ENCODE measurements around the gene DTD2.
"Not testable (repeated sequence)": the region's sequence is repeated elsewhere in the genome, so short reads cannot be mapped to it uniquely, and the experiment has no call there.

The DTD2 gene

DNA sequence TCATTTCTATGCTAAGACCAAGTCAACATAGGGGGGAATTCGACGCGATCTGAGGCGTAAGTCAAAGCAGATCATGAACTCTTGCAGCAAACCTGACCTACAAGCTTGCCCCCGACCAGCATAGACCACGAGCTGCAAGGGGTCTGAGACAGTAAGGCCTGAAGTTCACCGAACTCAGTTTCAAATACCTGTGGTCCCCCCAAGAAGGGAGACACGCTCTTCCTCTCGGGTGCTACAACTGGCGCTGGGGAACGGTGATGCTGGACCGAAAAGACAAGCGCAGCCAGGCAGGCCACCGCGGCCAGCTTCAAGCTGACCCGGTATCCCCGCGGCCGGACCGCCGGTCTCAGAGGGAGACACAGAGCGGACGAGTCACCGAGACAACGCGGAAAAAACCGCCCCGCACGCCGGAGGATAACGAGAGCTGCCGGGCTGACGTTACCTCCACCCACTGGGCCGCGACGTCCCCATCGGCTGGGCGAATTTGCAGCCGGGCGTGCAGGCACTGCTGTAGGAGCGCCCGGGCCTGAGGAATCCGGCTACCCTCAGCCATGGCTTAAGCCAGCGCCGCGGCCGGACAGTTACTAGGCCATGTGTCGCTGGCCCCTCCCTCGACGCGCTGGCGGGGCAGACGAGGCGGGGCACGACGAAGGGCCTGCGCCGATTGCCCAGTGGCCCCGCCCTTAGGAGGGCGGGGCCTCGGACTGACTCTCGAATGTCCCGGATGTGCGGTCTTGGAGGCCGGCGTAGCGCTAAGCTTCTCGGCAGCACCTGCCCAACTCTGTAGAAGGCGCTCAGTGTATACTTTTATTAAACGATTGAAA lies at the start of gene DTD2:
DTD2 (minus strand) TSS at position 666 of the 824 bp plus-strand sequence; CDS start at position 553, 113 bp downstream.
- peak; percentile 38 for FAIRE-seq
- peak; percentile 81 for TF ChIP-seq POLR2A (IDR thresholded peaks at IDR 0.05; ENCODE audit: low read depth, low read length)

DNA sequence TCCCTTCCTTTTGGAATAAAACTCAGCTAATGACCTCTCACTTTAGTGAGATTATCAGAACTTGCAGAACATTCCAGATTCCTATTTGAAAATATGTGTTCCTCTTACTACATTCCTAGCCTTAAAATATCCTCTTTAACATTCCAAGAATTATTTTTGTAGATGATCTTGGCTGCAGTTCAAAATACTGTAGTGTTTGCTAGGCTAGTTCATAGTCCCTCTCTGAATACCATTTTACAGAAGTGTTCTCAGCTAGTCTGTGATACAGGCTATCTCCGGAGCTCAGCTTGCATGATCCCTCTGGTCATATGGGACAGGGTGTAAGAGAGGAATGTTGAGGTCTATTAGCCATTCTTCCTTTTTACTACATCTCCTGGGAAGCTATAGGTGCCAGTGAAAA lies 48.1 kb upstream of the DTD2 start:
- FAIRE-seq = no peak
- no peak for TF ChIP-seq POLR2A (IDR thresholded peaks at IDR 0.05; ENCODE audit: low read depth, low read length)
- DNase-seq (ENCODE audit: insufficient read length, low spot score) = no peak

More for the DNA sequence above, at the start of gene DTD2:
- DNase-seq (ENCODE audit: insufficient read length, low spot score) = peak; percentile 65

DNA sequence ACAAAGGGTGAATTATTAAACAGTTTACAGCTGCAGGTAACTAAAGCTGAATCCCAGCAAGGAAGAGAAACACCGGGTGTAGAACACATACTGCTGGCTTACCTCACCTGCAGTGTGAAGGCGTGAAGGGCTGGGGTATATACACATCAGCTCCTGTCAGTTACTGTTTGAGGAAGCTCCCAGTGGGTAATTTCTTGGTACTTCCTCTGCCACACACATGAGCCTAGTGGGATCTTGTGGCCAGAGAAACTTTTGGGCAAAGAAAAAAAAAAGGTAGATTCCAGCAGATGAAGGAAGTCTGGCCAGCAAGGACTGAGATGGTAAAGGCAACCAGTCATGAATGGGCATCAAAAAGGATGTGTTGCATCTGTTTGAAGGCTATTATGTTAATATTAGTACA lies 44.6 kb upstream of the DTD2 start:
- no peak for DNase-seq (ENCODE audit: insufficient read length, low spot score)
- no peak for TF ChIP-seq POLR2A (IDR thresholded peaks at IDR 0.05; ENCODE audit: low read depth, low read length)
- FAIRE-seq = no peak

DNA sequence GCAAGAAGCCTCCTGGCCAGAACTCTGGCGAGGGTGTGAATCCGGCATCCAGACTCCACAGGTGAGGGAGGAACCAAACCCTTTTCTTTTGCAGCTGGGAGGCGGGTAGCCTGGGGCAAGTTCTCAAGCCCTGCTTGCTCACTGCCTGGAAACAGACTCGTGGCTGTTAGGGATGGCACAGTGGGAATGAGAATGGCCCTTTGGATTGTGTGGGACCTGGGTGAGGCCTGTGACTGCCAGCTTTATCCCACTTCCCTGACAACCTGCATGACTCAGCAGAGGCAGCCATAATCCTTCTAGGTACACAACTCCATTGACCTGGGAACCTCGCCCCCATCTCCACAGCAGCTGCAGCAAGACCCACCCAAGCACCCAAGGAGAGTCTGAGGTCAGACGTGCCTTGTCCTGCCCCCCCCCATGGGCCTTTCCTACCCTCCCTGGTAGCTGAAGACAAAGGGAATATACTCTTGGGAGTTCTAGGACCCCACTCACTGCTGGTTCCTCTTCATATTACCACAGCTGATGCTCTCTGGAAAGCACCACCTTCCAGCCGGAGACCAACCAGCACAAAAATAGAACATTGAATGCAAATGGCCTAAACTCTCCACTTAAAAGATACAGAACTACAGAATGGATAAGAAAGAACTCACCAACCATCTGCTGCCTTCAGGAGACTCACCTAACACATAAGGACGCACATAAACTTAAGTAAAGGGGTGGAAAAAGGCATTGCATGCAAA lies 35.6 kb upstream of the DTD2 start:
- no peak for FAIRE-seq
- TF ChIP-seq POLR2A (IDR thresholded peaks at IDR 0.05; ENCODE audit: low read depth, low read length) = no peak
- DNase-seq (ENCODE audit: insufficient read length, low spot score) = no peak

GRCh38 chr14:31489691-31490090 lies 32.4 kb upstream of the DTD2 start:
- no peak for TF ChIP-seq POLR2A (IDR thresholded peaks at IDR 0.05; ENCODE audit: low read depth, low read length)
- FAIRE-seq = no peak
- DNase-seq (ENCODE audit: insufficient read length, low spot score) = no peak

DNA sequence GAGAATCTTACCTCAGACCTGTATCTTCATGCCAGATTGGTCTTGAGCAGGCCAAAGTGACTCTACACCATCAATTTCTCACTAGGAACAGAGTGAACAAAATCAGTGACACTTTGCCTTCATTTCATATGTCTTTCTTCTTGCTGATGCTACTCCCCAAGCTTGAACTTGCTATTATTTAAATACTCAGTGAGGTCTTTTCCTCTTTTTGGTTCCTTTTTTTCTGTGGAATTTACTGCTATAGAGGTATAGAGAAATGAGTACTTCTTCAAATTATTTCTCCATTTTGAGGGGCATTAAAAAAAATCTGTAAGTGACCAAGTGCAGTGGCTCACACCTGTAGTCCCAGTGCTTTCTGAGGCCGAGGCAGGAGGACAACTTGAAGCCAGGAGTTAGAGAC lies 30.6 kb upstream of the DTD2 start, which contains the start of gene GPR33:
GPR33 (minus strand) TSS at position 154 of the 400 bp plus-strand sequence. CDS start 4,074 bp downstream, outside the sequence.
- no peak for TF ChIP-seq POLR2A (IDR thresholded peaks at IDR 0.05; ENCODE audit: low read depth, low read length)
- DNase-seq (ENCODE audit: insufficient read length, low spot score) = no peak
- FAIRE-seq = no peak

DNA sequence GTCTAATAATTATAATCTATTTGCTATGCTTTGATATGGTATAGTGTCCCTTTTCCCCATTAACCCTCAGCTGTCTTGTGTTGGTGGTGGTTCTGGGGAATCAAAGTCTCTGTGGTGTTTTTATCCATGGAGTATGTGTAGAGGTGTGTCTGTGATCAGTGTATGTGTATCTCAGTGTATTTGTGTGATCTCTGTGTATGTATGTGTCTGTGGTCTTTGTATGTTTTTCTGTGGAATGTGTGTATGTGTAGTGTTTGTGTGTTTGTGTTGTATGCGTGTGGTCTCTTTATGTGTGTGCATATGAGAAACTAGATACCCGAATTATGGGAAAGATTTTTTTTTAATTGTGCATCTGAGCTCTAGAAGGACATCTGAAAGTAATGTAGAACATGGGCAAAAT lies 29.5 kb upstream of the DTD2 start:
- FAIRE-seq = no peak
- TF ChIP-seq POLR2A (IDR thresholded peaks at IDR 0.05; ENCODE audit: low read depth, low read length) = no peak

GRCh38 chr14:31484754-31485153 lies 27.4 kb upstream of the DTD2 start:
- FAIRE-seq = no peak
- TF ChIP-seq POLR2A (IDR thresholded peaks at IDR 0.05; ENCODE audit: low read depth, low read length) = no peak
- DNase-seq (ENCODE audit: insufficient read length, low spot score) = no peak

More for the DNA sequence above, 29.5 kb upstream of the DTD2 start:
- no peak for DNase-seq (ENCODE audit: insufficient read length, low spot score)

DNA sequence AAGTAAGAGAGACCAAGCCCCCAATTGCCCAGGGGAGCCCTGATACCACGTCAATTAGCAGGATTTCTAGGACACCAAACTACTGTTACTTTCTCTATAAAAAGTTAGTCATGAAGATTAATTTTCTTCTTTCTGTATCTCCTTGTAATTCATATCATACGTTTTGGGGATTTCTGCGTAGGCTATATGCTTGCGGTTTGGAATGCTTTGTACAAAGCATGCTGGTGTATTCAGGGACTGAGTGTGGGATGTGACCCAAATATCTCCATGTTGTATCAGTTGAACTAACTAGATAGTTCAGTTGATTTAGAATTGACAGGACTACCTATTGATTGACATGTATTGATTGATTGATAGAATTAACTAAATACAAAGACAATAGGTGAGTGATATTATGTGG lies 22.9 kb upstream of the DTD2 start:
- FAIRE-seq (no peak), DNase-seq (ENCODE audit: insufficient read length, low spot score) (no peak)
- TF ChIP-seq POLR2A (IDR thresholded peaks at IDR 0.05; ENCODE audit: low read depth, low read length) = no peak

- no peak for FAIRE-seq
- no peak for DNase-seq (ENCODE audit: insufficient read length, low spot score)
Observed at GRCh38 chr14:31479027-31479426, 21.7 kb upstream of the DTD2 start.

GRCh38 chr14:31477248-31477647 lies 19.9 kb upstream of the DTD2 start:
- DNase-seq (ENCODE audit: insufficient read length, low spot score) (no peak), FAIRE-seq (no peak)
- no peak for TF ChIP-seq POLR2A (IDR thresholded peaks at IDR 0.05; ENCODE audit: low read depth, low read length)

More at GRCh38 chr14:31479027-31479426, 21.7 kb upstream of the DTD2 start:
- no peak for TF ChIP-seq POLR2A (IDR thresholded peaks at IDR 0.05; ENCODE audit: low read depth, low read length)

- TF ChIP-seq POLR2A (IDR thresholded peaks at IDR 0.05; ENCODE audit: low read depth, low read length) = no peak
- FAIRE-seq (no peak), DNase-seq (ENCODE audit: insufficient read length, low spot score) (no peak)
Observed at GRCh38 chr14:31476131-31476866, 19.0 kb upstream of the DTD2 start.

DNA sequence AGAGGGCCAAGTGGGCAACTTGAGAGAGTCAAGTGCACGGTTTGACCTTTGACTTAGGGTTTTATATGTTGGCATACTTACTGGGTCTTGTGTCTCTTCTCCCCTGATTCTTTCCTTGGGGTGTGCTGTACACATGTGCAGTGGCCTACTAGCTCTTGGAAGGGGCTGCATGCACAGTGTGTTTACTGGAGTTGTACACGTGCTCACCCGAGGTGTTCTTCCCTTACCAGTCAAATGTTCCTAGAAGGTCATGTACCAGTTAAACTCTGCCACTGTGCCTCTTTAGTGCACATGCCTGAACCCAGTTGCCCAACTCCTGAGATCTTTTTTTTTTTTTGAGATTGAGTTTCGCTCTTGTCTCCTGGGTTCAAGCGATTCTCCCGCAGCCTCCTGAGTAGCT lies 9.2 kb upstream of the DTD2 start:
- no peak for TF ChIP-seq POLR2A (IDR thresholded peaks at IDR 0.05; ENCODE audit: low read depth, low read length)
- no peak for FAIRE-seq
- no peak for DNase-seq (ENCODE audit: insufficient read length, low spot score)

- no peak for FAIRE-seq
- TF ChIP-seq POLR2A (IDR thresholded peaks at IDR 0.05; ENCODE audit: low read depth, low read length) = no peak
- no peak for DNase-seq (ENCODE audit: insufficient read length, low spot score)
Observed at GRCh38 chr14:31465111-31465510, 7.8 kb upstream of the DTD2 start.

DNA sequence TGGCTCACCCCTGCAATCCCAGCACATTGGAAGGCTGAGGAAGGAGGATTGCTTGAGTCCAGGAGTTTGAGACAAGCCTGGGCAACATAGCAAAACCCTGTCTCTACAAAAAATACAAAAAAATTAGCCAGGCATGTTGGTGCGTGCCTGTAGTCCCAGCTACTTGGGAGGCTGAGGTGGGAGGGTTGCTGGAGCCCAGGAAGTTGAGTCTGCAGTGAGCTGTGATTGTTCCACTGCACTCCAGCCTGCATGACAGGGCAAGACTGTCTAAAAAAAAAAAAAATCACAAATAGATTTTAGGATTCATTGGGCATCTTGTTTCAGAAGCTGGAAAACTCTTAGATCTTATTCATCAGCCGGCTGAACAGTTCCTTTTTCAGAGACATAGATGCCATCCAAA lies 5.1 kb upstream of the DTD2 start:
- not testable (repeated sequence) for DNase-seq (ENCODE audit: insufficient read length, low spot score); FAIRE-seq

All from H54 (cell line).